ENCODE results near the gene CTXND2. TPM values are rescaled to one million over a fixed set of nuclear protein-coding genes. Genes with fewer than 3 reads are reported as not detected.
A peak's percentile ranks its signal among the peaks of the same experiment; 100 is the strongest.

CTXND2 gene
- total and polyA plus RNA-seq, 8 donors: not detected

DNA sequence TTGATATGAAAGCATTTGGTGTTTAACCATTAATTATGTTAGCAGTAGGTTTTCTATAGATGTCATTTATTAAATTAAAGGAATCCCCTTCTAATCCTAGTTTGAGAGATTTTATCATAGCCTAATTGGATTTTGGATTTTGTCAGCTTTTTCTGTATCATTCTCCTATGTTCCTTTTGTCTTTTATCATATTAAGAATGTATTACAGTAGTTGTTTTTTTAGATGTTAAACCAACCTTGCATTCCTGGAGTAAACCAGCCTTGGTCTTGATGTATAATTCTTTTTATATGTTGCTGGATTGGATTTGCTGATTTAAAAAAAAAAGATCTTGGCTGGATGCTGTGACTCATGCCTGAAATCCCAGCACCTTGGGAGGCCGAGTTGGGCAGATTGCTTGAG is 44.8 kb downstream of the CTXND2 start:
- Histone ChIP-seq H3K4me1 (peaks cover 7 to 21% (median 13%) of the 10 kb centered on the region in 4 donors), H3K36me3 (peaks cover 46 to 94% (median 89%) of the 10 kb centered on the region in 4 donors), H3K27ac (no peak overlapping the region), H3K27me3 (no peaks in the 10 kb centered on the region), H3K9me3 (peaks cover 0 to 10% (median 3%) of the 10 kb centered on the region in 4 donors), H3K4me3 (no peak overlapping the region)
- intact Hi-C loops (cut with DNase I; ENCODE audit: low total_unique reads): no loop called here
- TF ChIP-seq, protein P1, sequence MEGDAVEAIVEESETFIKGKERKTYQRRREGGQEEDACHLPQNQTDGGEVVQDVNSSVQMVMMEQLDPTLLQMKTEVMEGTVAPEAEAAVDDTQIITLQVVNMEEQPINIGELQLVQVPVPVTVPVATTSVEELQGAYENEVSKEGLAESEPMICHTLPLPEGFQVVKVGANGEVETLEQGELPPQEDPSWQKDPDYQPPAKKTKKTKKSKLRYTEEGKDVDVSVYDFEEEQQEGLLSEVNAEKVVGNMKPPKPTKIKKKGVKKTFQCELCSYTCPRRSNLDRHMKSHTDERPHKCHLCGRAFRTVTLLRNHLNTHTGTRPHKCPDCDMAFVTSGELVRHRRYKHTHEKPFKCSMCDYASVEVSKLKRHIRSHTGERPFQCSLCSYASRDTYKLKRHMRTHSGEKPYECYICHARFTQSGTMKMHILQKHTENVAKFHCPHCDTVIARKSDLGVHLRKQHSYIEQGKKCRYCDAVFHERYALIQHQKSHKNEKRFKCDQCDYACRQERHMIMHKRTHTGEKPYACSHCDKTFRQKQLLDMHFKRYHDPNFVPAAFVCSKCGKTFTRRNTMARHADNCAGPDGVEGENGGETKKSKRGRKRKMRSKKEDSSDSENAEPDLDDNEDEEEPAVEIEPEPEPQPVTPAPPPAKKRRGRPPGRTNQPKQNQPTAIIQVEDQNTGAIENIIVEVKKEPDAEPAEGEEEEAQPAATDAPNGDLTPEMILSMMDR (IDR thresholded peaks at IDR 0.05): no peak
- TF ChIP-seq EP300 (IDR thresholded peaks at IDR 0.05) (no peak), POLR2A (IDR thresholded peaks at IDR 0.05) (no peak), POLR2AphosphoS5 (IDR thresholded peaks at IDR 0.05) (no peak)
- peak in 1 of 2 donors; percentile 28 for DNase-seq
- 94 to 100% (median 100%) methylated on average over 1 of the region's 1 CpG for WGBS, 5 donors

DNA sequence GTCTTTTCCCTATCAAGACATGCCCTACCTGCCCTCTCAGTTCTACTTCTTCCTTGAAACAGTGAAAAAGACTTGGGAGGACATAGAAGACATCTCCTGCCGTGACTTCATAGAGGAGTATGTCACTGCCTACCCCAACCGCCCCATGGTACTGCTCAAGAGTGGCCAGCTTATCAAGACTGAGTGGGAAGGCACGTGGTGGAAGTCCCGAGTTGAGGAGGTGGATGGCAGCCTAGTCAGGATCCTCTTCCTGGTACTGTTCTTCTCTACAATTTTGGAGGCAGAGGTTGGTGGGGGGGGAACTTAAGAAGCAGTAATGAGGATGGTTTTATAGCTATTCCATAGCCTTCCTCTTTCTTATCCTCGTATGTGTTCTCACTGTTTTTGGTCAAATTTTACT is 57.9 kb downstream of the CTXND2 start:
- 76 to 88% (median 82%) methylated on average over 5 of the region's 5 CpGs for WGBS, 5 donors
- Histone ChIP-seq H3K9me3 (no peaks in the 10 kb centered on the region), H3K27me3 (no peaks in the 10 kb centered on the region), H3K36me3 (peaks cover 94 to 100% (median 100%) of the 10 kb centered on the region in 4 donors), H3K27ac (no peak overlapping the region), H3K4me1 (no peaks in the 10 kb centered on the region), H3K4me3 (no peak overlapping the region)
- TF ChIP-seq, protein P1 (IDR thresholded peaks at IDR 0.05): no peak
- TF ChIP-seq POLR2A (IDR thresholded peaks at IDR 0.05) (no peak), POLR2AphosphoS5 (IDR thresholded peaks at IDR 0.05) (no peak), EP300 (IDR thresholded peaks at IDR 0.05) (no peak)
- intact Hi-C loops (cut with DNase I; ENCODE audit: low total_unique reads): no loop called here
- no peak for DNase-seq

DNA sequence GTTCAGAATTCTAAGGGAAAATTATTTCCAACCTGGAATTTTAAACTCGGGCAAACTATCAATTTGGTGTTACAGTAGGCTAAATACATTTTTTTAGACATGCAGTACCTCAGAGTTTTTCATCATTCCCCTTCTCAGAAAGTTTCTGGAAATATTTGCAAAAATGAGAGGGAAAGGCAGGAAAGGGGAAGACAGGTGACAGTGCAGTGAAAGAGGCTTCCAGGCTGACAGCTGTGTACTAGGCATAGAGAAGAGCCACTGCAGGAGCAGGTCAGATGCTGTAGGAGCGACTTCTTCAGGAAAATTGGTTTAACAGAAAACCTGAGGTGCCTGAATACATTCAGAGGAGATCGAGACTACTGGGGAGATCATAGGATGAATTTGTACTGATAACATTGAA is 67.8 kb downstream of the CTXND2 start:
- peaks cover 53 to 100% (median 99%) of the 10 kb centered on the region in 4 donors for H3K36me3 ChIP-seq

DNA sequence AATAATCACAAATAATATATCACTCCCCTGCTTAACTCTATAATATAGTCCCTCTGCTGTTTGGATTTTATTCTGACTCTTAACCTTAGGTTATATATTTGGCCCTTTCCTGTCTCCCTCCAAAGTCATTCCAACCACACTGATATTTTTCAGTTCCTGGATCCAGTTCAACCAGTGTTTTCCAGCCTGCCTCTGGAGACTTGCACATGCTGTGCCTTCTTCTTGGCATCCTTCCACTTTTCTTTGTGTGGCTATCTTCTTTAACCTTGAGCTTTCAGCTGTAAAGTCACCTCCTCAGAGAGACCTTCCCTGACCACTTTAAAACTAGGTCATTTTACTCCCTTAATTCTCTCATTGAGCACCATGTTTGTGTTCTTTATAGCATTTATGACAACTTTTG is 68.3 kb downstream of the CTXND2 start:
- no peaks in the 10 kb centered on the region for H3K9me3 ChIP-seq
- H3K4me1 ChIP-seq: no peaks in the 10 kb centered on the region
- peak overlapping the region in 1 of 5 donors; percentile 29 for H3K27ac ChIP-seq
- peaks cover 53 to 100% (median 99%) of the 10 kb centered on the region in 4 donors for H3K36me3 ChIP-seq
- no peaks in the 10 kb centered on the region for H3K27me3 ChIP-seq
- H3K4me3 ChIP-seq: no peak overlapping the region
- no peak for DNase-seq
- intact Hi-C loops (cut with DNase I; ENCODE audit: low total_unique reads): no loop called here
- TF ChIP-seq, protein P1 (IDR thresholded peaks at IDR 0.05): no peak
- TF ChIP-seq POLR2A (IDR thresholded peaks at IDR 0.05) (no peak), EP300 (IDR thresholded peaks at IDR 0.05) (no peak), POLR2AphosphoS5 (IDR thresholded peaks at IDR 0.05) (no peak)

More for the DNA sequence above, 67.8 kb downstream of the CTXND2 start:
- Histone ChIP-seq H3K4me1 (no peaks in the 10 kb centered on the region), H3K27ac (peak overlapping the region in 1 of 5 donors; percentile 13), H3K9me3 (no peaks in the 10 kb centered on the region), H3K27me3 (no peaks in the 10 kb centered on the region), H3K4me3 (no peak overlapping the region)
- WGBS, 5 donors: 80 to 92% (median 86%) methylated on average over 3 of the region's 3 CpGs
- TF ChIP-seq POLR2AphosphoS5 (IDR thresholded peaks at IDR 0.05) (no peak), EP300 (IDR thresholded peaks at IDR 0.05) (no peak), POLR2A (IDR thresholded peaks at IDR 0.05) (no peak)
- TF ChIP-seq, protein P1 (IDR thresholded peaks at IDR 0.05): no peak
- no peak for DNase-seq
- intact Hi-C loops (cut with DNase I; ENCODE audit: low total_unique reads): no loop called here

All from stomach (tissue), 9 donors.